Dedifferentiated amniotic fluid mesenchymal stem cell (primary cell): ENCODE results near the gene KCND3.

Experiments used
- DNase-seq: peaks from one replicate; pipeline ENCODE4 v3.0.0-alpha.2; 2016; ENCODE audit errors: extremely low spot score

KCND3 gene

GRCh38 chr1:111988743-111989453, 570 bp downstream of the KCND3 start:
- DNase-seq: no peak

- DNase-seq: no peak
Measured at GRCh38 chr1:111988377-111988742, 1.1 kb downstream of the KCND3 start.

- DNase-seq: no peak
Measured at GRCh38 chr1:111987502-111987901, 2.0 kb downstream of the KCND3 start.

GRCh38 chr1:111983500-111983899, 6.0 kb downstream of the KCND3 start:
- no peak for DNase-seq

- DNase-seq: no peak
Measured at GRCh38 chr1:111982428-111982827, 7.0 kb downstream of the KCND3 start.

GRCh38 chr1:111981871-111982270, 7.6 kb downstream of the KCND3 start:
- no peak for DNase-seq

GRCh38 chr1:111981090-111981489, 8.4 kb downstream of the KCND3 start:
- no peak for DNase-seq

GRCh38 chr1:111980686-111981085, 8.8 kb downstream of the KCND3 start:
- DNase-seq: no peak

- no peak for DNase-seq
Measured at GRCh38 chr1:111978695-111979094, 10.8 kb downstream of the KCND3 start.

GRCh38 chr1:111977378-111977777, 12.1 kb downstream of the KCND3 start:
- DNase-seq: no peak

- DNase-seq: no peak
Measured at GRCh38 chr1:111976842-111977241, 12.6 kb downstream of the KCND3 start.

GRCh38 chr1:111976332-111976731, 13.1 kb downstream of the KCND3 start:
- no peak for DNase-seq

GRCh38 chr1:111973150-111973790, 16.2 kb downstream of the KCND3 start:
- DNase-seq: no peak

GRCh38 chr1:111971396-111971795, 18.1 kb downstream of the KCND3 start:
- no peak for DNase-seq

- DNase-seq: no peak
Measured at GRCh38 chr1:111968511-111968910, 21.0 kb downstream of the KCND3 start.

- DNase-seq: no peak
Measured at GRCh38 chr1:111967886-111968285, 21.6 kb downstream of the KCND3 start.

GRCh38 chr1:111967067-111967690, 22.3 kb downstream of the KCND3 start:
- no peak for DNase-seq

GRCh38 chr1:111965781-111966443, 23.6 kb downstream of the KCND3 start:
- DNase-seq: no peak

- DNase-seq: no peak
Measured at GRCh38 chr1:111963985-111964738, 25.3 kb downstream of the KCND3 start.

GRCh38 chr1:111961773-111962565, 27.5 kb downstream of the KCND3 start:
- no peak for DNase-seq

- no peak for DNase-seq
Measured at GRCh38 chr1:111961016-111961415, 28.5 kb downstream of the KCND3 start.
